Activated naive CD4-positive, alpha-beta T cell treated with Interleukin-2 at 50 U/mL for 16 hours (primary cell): ENCODE measurements around the gene SLC2A9.

Experiments
- DNase-seq: peaks from one replicate; pipeline ENCODE4 v3.0.0-alpha.2; 2020

Gene SLC2A9

GRCh38 chr4:9952415-9952950, 68.8 kb downstream of the SLC2A9 start:
- no peak for DNase-seq

GRCh38 chr4:9949573-9949972, 71.7 kb downstream of the SLC2A9 start:
- DNase-seq = no peak

GRCh38 chr4:9947168-9948062, 73.9 kb downstream of the SLC2A9 start:
- DNase-seq = no peak

GRCh38 chr4:9946170-9946569, 75.1 kb downstream of the SLC2A9 start:
- no peak for DNase-seq

- no peak for DNase-seq
These were observed 76.6 kb downstream of the SLC2A9 start for GRCh38 chr4:9944431-9945425.

- DNase-seq = no peak
These were observed 77.5 kb downstream of the SLC2A9 start for GRCh38 chr4:9943761-9944160.

GRCh38 chr4:9942921-9943600, 78.2 kb downstream of the SLC2A9 start:
- no peak for DNase-seq

GRCh38 chr4:9942139-9942538, 79.2 kb downstream of the SLC2A9 start:
- no peak for DNase-seq

GRCh38 chr4:9940041-9940440, 81.3 kb downstream of the SLC2A9 start:
- no peak for DNase-seq

GRCh38 chr4:9938933-9939332, 82.4 kb downstream of the SLC2A9 start:
- no peak for DNase-seq

GRCh38 chr4:9937078-9937477, 84.2 kb downstream of the SLC2A9 start:
- no peak for DNase-seq

GRCh38 chr4:9936129-9936644, 85.1 kb downstream of the SLC2A9 start:
- no peak for DNase-seq

- no peak for DNase-seq
These were observed 87.3 kb downstream of the SLC2A9 start for GRCh38 chr4:9933956-9934355.

GRCh38 chr4:9933184-9933583, 88.1 kb downstream of the SLC2A9 start:
- DNase-seq = no peak

GRCh38 chr4:9932771-9933170, 88.5 kb downstream of the SLC2A9 start:
- no peak for DNase-seq

GRCh38 chr4:9931146-9931545, 90.2 kb downstream of the SLC2A9 start:
- DNase-seq = no peak

- DNase-seq = no peak
These were observed 92.2 kb downstream of the SLC2A9 start for GRCh38 chr4:9929111-9929510.

GRCh38 chr4:9927341-9928007, 93.8 kb downstream of the SLC2A9 start:
- DNase-seq = no peak

- DNase-seq = no peak
These were observed 94.7 kb downstream of the SLC2A9 start for GRCh38 chr4:9926586-9926985.

- DNase-seq = no peak
These were observed 95.4 kb downstream of the SLC2A9 start for GRCh38 chr4:9925750-9926439.

- no peak for DNase-seq
These were observed 96.5 kb downstream of the SLC2A9 start for GRCh38 chr4:9924750-9925149.
